ENCODE measurements around the gene GPC5.

GRCh38 chr13:92054389-92054788 lies 656.0 kb downstream of the GPC5 start:
- TF ChIP-seq POLR2A (IDR thresholded peaks at IDR 0.05) (no peak), EP300 (IDR thresholded peaks at IDR 0.05) (no peak), POLR2AphosphoS5 (IDR thresholded peaks at IDR 0.05) (no peak)
- TF ChIP-seq, protein P1, sequence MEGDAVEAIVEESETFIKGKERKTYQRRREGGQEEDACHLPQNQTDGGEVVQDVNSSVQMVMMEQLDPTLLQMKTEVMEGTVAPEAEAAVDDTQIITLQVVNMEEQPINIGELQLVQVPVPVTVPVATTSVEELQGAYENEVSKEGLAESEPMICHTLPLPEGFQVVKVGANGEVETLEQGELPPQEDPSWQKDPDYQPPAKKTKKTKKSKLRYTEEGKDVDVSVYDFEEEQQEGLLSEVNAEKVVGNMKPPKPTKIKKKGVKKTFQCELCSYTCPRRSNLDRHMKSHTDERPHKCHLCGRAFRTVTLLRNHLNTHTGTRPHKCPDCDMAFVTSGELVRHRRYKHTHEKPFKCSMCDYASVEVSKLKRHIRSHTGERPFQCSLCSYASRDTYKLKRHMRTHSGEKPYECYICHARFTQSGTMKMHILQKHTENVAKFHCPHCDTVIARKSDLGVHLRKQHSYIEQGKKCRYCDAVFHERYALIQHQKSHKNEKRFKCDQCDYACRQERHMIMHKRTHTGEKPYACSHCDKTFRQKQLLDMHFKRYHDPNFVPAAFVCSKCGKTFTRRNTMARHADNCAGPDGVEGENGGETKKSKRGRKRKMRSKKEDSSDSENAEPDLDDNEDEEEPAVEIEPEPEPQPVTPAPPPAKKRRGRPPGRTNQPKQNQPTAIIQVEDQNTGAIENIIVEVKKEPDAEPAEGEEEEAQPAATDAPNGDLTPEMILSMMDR (IDR thresholded peaks at IDR 0.05) = no peak
